Activated CD8-positive, alpha-beta memory T cell treated with anti-CD3 and anti-CD28 coated beads, Interleukin-2, amount 50 U/mL, for 1 hour (primary cell): Measurements from ENCODE around the gene DLD.
"Not testable (repeated sequence)": the region's sequence is repeated elsewhere in the genome, so short reads cannot be mapped to it uniquely, and the experiment has no call there.

Experiments
- DNase-seq: peaks from one replicate; pipeline ENCODE4 v3.0.0-alpha.2; 2020; ENCODE audit errors: extremely low read depth

DLD gene

GRCh38 chr7:107944411-107945169, 53.6 kb downstream of the DLD start:
- no peak for DNase-seq

GRCh38 chr7:107945332-107945731, 54.3 kb downstream of the DLD start:
- no peak for DNase-seq

- DNase-seq: no peak
Observed at GRCh38 chr7:107946451-107946850, 55.5 kb downstream of the DLD start.

- no peak for DNase-seq
Observed at GRCh38 chr7:107946881-107947280, 55.9 kb downstream of the DLD start.

GRCh38 chr7:107948645-107949442, 57.9 kb downstream of the DLD start:
- DNase-seq: no peak

- DNase-seq: no peak
Observed at GRCh38 chr7:107949443-107949935, 58.5 kb downstream of the DLD start.

- DNase-seq: no peak
Observed at GRCh38 chr7:107951172-107951787, 60.3 kb downstream of the DLD start.

- no peak for DNase-seq
Observed at GRCh38 chr7:107951896-107952295, 60.9 kb downstream of the DLD start.

- no peak for DNase-seq
Observed at GRCh38 chr7:107953265-107953923, 62.4 kb downstream of the DLD start.

- DNase-seq: no peak
Observed at GRCh38 chr7:107953924-107954303, 62.9 kb downstream of the DLD start.

GRCh38 chr7:107955394-107955793, 64.4 kb downstream of the DLD start:
- DNase-seq: no peak

GRCh38 chr7:107956950-107957349, 66.0 kb downstream of the DLD start:
- not testable (repeated sequence) for DNase-seq

- no peak for DNase-seq
Observed at GRCh38 chr7:107957436-107957835, 66.5 kb downstream of the DLD start.

GRCh38 chr7:107958764-107959526, 68.0 kb downstream of the DLD start:
- no peak for DNase-seq

- DNase-seq: no peak
Observed at GRCh38 chr7:107959527-107959898, 68.5 kb downstream of the DLD start.

GRCh38 chr7:107960272-107960671, 69.3 kb downstream of the DLD start:
- DNase-seq: no peak

GRCh38 chr7:107961405-107961804, 70.4 kb downstream of the DLD start:
- DNase-seq: no peak

GRCh38 chr7:107962817-107963216, 71.8 kb downstream of the DLD start:
- DNase-seq: no peak

GRCh38 chr7:107964510-107964909, 73.5 kb downstream of the DLD start:
- DNase-seq: no peak

GRCh38 chr7:107966711-107967110, 75.7 kb downstream of the DLD start:
- no peak for DNase-seq

- DNase-seq: no peak
Observed at GRCh38 chr7:107967420-107967819, 76.4 kb downstream of the DLD start.
